NCI-H2171 treated with DMSO at 0.1 percent for 48 hours (cell line): ENCODE measurements around the gene NXNL2.

Source experiments
- DNase-seq: peaks from one replicate; lab custom pipeline; 2025; lab: John Stamatoyannopoulos, UW

Gene NXNL2

DNA sequence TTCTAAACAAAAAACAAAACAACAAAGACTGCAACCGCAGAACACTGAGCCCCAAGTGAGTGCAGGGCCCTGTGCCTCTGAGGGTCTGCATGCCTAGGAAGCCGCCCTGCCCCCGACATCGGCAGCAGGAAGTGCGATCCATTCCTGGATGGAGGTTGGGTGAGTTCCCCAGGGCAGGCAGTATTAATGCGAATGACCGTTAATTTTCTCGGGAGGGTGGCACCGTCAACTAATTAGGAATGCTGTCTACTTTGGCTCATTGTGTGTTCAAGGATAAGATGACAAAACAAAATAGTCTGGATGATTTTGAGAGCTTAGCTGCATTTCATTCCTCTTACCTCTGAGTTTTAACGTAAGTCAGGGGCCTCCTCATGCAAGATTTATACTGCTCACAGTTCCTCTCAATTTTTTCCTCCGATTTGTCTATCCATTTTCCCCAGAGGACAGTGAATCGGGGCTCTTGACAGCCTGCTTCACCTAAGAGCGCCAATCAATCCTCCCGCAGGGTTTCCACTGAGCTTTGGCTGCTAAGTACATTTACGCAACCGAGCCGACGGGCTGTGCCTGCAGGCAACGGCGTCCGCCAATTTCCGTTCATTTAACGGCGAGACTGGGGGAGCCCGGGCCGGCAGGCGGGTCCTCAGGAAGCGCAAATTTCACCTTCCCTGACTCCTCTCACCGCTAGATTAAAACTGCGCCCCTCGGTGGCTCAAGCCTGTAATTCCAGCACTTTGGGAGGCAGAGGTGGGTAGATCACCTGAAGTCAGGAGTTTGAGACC is 2.9 kb upstream of the NXNL2 start:
- peak; percentile 4 for DNase-seq

- no peak for DNase-seq
These were observed 975 bp upstream of the NXNL2 start for GRCh38 chr9:88533951-88534455.

DNA sequence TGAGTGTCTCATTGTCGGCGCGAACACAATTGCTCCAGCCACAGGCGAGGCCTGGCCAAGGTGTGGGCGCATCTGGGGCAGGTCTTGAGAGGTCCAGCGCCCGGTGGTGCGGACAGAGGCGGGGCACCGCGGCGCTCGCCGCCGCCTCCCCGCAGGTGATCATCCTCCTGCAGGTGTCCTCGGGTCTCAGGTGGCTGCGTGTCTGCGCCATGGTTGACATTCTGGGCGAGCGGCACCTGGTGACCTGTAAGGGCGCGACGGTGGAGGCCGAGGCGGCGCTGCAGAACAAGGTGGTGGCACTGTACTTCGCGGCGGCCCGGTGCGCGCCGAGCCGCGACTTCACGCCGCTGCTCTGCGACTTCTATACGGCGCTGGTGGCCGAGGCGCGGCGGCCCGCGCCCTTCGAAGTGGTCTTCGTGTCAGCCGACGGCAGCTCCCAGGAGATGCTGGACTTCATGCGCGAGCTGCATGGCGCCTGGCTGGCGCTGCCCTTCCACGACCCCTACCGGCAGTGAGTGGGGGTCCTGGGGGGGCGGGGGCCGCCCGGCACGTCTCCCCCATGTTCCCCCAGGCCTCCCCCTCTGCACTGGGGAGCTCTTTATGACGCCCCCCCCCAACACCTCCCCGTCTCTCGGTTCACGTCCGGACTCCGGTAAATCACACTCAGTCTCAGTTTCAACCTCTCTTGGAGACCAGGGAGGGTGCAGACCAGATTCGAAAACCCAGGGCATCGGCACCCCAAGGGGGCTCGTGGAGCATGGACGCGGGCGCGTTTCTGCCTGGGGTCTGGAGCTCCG is 446 bp downstream of the NXNL2 start:
- no peak for DNase-seq

DNA sequence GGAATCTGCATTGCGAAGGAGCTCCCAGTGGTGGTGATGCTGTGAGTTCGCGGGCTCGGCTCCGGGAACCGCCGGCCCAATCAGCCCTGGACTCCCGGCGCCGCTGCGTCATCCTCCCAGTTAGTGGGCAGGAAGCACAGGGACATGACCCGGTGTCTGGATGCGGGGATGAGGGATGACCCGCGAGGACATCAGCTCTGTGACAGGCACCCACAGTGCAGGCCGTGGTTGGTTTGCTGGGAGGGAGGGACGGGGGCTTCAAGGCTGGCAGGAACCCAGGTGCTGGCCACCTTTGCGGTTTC is 996 bp downstream of the NXNL2 start:
- DNase-seq: no peak

- no peak for DNase-seq
These were observed 2.2 kb downstream of the NXNL2 start for GRCh38 chr9:88536951-88537760.

GRCh38 chr9:88537761-88538091 is 2.7 kb downstream of the NXNL2 start:
- DNase-seq: no peak

GRCh38 chr9:88538311-88539085 is 3.5 kb downstream of the NXNL2 start:
- DNase-seq: no peak

- no peak for DNase-seq
These were observed 4.3 kb downstream of the NXNL2 start for GRCh38 chr9:88539246-88539645.

DNA sequence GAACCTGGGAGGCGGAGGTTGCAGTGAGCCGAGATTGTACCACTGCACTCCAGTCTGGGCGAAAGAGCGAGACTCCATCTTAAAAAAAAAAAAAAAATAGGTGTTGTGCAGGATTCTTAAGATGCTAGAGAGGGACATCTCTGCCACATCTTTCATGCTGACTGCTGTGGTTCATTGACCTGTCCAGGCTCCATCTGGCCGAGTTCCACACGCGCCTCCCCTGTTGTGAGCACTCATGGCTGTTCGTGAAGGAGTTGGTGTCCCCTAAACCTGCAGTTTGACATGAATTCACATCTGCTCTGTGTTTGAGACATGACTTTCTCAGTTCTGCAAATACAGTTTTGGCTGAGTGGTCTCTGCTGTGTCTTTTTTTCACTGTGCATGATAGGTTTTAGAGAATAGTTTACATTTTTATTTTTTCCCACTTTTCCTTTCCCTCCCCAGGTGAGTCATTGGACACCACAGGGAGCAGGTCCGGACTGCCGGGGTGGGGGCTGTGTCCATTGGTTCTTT is 5.3 kb downstream of the NXNL2 start:
- no peak for DNase-seq

GRCh38 chr9:88544245-88544644 is 9.3 kb downstream of the NXNL2 start:
- no peak for DNase-seq

DNA sequence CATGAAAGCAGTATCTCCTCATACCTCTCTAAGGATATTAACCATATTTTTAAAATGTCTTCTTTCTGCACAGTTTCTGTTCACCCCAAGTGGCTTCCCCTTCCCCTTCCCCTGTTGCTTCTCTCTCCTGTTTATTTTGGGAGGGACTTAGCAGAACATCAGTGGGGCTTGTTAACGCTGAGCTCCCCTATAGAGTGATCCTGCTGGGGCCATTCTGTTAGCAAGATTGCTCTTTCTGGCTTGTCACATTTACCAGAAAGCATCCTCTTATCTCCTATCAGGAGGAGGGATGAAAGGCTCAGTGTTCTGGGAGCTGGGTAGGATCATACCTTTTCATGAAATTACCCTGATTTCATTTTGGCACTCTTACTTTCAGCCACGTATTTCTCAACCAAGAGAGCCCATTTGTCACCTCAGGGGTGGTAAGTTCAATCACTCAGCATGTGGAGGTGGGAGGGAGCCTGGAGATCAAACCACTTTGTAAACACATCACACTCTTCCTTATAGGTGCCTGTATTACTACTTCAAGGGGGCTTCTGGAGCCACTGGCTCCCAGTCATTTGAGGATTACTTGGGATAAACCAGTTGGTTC is 16.7 kb downstream of the NXNL2 start:
- no peak for DNase-seq

DNA sequence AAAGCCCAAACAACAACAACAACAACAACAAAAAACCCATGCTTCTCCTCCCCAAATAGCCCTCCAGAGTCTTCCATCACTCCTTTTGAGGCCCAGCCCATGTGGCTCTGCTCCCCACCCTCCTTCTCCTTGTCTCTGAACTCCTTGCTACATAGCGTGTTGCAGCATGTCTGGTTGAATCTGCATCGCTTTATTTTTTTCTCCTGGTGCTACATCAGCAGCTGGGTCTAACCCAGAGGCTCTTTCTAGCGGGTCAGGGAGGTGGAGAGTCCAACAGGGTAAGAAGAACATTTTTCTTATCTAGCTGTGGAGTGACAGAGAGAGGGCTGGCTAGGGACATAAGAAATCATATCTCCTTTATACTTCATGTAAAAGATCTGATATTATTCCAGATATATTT is 18.4 kb downstream of the NXNL2 start:
- DNase-seq: peak; percentile 12

- no peak for DNase-seq
These were observed 20.4 kb downstream of the NXNL2 start for GRCh38 chr9:88555268-88555980.

GRCh38 chr9:88559661-88560060 is 24.7 kb downstream of the NXNL2 start:
- no peak for DNase-seq

DNA sequence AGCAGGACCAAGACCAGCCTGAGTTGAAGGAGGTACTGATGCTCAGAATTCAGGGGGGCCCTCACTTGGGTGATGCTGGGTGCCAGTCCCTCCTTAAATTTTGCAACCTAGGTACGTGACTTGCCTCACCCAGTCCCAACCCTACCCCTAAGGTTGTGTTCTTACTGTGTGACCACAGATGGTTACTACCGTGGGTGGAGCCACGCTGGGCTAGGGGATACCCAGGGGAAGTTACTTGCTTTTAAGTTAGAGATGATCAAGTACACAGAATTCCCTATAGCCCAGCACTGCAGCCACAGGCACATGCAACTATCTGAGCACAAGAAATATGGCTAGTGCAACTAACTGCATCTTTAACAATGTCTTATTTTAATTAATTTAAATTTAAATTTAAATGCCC is 32.9 kb downstream of the NXNL2 start:
- DNase-seq: no peak

- DNase-seq: no peak
These were observed 36.4 kb downstream of the NXNL2 start for GRCh38 chr9:88571419-88571818.

GRCh38 chr9:88572684-88573083 is 37.7 kb downstream of the NXNL2 start:
- DNase-seq: no peak

- DNase-seq: no peak
These were observed 40.0 kb downstream of the NXNL2 start for GRCh38 chr9:88574953-88575352.

DNA sequence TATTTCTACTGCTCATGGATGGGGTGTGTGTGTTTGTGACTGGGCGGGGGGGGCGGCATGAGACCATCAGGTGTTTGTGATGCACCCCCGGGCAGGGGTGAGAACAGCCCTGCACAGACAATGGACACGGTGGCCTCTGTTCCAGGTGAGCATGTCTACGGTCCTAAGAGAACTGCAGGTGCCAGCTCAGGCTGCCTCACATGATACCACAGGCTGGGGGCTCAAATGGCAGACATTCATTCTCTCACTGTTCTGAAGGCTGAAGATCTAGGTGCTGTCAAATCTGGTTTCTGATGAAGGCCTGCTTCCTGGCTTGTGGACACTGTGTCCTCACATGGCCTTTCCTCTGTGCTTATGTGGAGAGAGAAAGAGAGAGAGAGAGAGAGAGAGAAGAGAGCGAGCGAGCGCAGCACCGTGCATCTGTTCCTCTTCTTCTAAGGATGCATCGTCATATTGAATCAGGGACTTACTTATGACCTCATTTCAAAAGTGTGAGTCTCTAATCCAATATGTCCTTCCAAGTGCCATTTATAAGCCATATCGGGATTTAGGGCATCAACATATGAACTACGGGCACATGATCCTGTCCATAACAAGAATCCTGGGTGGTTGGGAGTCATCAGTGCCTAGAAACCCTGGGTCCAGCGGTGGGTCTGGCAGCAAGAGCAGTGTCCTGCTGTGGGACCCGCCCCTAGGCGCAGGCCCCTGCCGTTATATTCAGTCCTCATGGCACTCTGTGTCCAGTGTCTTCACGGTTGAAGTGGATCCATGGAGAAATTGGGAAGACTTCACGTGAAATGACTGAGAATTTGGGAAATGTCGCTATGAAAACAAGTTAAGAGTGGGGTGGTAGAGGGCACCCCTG is 42.5 kb downstream of the NXNL2 start:
- no peak for DNase-seq
